Hematopoietic multipotent progenitor cell treated with erythropoietin and hydrocortisone succinate and interleukin-3 and kit ligand, for 6 days (in vitro differentiated cells): Measurements from ENCODE around the gene XYLT1.
A peak's percentile ranks its signal among the peaks of the same experiment; 100 is the strongest.

Source experiments
- DNase-seq: peaks from one replicate; pipeline ENCODE4 v3.0.0-alpha.2; 2015

The XYLT1 gene

DNA sequence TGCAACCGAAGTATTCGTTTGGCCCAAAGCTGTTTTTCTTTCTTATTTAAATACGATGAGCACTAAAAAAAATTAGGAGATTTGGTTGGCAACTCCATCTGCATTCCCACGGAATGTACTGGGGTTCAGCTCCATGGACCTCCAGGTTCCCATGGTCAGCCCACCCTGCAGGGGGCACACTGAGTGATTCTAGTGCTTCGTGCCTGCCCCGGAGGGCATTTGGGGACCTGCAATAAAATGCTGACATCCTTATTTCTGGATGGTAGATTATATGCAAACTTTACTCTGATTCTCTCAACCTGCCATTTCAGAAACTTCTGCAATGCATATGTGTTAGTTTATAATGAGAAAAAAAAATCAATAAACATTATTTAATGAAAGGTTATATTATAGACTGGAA is 339.4 kb downstream of the XYLT1 start:
- peak; percentile 6 for DNase-seq

DNA sequence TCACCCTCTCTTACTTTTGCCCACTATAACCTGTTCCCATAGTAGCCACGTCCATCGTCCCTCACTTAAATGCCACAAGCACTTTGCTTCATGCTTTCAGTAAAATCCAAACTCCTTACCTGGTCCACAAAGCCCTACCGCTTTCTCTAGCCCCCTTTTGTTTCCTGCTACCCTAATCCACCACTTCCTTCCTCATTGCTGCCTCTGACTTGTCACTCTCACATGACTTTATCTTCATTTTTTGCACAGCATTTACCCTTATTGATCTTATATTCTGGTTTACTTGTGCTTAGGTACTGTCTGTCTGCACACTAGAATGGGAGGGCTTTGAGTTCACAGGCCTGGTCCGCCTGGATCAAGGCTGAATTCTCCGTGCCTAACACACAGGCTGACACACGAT is 340.0 kb downstream of the XYLT1 start:
- DNase-seq: no peak

DNA sequence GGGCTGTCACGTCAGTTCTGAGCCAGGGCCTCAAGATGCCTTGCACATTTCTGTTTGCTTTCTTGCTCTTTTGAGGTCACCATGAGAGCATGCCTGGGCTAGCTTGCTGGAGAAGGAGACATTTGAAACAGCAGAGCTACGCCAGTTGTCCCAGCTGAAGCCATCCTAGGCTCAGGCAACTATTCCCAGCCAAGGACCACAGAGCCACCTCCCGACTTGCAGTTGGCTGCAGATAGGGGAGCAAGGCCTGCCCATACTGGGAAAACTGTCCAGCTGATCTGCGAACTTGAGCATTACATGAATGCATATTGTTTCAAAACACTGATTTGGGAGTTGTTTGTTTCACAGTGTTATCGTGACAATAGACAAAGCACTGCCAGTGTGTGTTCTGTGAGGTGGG is 340.8 kb downstream of the XYLT1 start:
- no peak for DNase-seq

DNA sequence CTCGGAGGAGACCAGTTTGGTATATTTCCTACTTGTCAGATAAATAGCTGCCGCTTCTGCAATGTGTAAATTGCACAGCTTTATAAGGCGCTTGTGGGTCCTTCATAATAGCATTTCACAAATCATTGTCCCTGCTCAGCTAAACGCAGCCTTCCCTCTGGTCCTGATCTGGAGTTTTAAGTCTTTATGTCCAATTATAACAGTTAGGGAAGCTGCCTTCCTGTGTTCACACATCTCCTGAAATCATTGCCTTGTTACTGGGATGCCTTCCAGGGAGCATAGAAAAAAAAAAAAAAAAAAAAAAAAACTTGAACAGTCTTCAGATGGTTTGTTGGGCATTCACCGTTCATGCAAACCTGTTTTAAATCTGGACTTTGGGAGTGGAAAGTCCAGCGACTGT is 342.0 kb downstream of the XYLT1 start:
- DNase-seq: no peak

DNA sequence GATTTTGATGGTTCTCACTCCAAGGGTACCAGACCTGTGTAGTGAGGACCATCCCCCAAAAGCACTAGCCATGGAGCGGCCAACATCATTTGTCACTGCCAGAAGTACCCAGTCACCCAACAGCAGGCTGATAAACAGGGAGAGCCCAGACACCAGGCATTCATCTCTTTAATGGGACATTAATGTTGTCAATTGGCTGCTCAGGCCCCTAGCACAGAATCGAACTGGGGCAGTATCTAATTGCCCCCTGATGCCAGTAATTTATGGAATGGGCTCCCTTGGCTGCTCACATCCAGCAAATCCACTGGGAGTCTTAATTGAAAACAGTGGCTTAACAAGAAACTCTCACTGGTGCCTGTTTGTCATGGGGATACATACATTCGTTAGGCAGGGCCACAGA is 344.6 kb downstream of the XYLT1 start:
- no peak for DNase-seq

DNA sequence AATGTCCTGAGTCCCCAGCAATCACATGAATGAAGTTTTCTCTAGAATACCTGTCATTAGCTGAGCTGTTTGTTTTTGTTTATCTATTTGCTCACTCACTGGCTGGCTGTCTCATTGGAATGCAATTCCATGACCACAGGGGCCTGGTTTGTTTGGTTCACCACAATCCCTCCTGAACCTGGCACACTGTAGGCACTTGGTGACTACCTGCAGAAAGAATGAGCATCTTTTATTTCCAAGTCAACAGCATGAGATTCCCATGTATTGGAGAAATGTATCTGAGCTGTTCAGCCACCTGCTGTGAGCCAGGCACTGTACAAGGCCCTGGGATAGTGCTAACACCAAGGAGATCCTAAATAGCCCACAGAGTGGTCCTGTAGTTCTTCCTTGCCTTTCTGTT is 345.1 kb downstream of the XYLT1 start:
- DNase-seq: no peak

DNA sequence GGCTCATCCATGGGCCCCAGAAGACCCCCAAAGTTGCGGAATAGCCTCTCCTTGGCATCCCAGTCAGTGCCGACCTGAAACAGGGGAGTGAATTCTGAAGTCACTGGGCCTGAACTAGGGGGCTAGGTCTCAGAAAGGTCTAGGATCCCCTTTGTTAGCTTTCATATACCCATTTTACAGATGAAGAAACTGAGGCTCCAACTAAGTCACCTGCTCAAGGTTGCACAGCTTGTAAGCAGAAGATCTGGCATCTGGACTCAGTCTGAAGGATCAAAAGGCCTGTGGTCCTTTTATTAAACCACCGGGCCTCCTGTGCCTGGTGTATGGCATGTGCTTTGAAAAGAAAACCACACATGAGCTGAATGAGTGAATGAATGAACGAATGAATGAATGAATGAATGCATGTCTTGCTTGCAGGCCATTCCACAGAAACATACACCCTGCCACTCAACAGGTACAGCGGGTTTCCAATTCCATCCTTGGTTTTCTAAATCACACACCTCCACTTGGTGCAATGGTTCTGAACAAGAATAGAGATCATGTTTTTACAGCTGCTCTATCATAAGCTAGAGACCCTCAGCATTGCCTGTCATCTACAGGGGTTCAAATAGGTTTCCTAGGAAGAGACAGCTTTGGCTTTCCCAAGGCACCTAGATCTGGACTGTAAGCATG is 352.7 kb downstream of the XYLT1 start:
- no peak for DNase-seq

DNA sequence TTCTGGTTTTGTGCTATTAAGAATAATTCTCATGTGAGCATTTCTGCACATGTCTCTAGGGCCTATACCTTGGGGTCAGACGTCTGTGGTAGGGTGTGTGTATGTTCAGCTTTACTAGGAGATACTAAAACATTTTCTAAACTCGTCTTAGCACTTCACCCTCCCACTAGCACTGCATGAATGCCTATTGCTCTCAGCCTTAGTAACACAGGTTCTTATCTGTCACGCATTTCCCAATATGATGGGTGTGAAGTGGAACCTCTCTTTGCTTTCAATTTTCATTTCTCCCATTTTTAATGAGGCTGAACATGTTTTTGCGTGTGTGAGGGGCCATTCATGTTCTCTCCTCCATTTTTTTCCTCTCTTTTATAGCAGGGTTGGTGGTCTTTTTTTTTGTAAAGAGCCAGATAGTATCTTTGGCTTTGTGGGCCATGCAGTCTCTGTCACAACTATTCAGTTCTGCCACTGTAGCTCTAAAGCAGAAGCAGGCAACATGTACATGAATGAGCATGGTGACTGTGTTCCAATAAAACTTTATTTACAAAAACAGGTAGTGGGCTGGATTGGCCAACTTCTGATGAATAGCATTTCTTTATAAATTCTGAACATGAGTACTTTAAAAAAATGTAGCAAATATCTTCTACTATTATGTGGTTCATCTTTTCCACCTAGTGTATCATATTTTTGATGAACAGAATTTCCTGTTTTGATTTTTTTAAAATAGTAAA is 354.0 kb downstream of the XYLT1 start:
- no peak for DNase-seq

DNA sequence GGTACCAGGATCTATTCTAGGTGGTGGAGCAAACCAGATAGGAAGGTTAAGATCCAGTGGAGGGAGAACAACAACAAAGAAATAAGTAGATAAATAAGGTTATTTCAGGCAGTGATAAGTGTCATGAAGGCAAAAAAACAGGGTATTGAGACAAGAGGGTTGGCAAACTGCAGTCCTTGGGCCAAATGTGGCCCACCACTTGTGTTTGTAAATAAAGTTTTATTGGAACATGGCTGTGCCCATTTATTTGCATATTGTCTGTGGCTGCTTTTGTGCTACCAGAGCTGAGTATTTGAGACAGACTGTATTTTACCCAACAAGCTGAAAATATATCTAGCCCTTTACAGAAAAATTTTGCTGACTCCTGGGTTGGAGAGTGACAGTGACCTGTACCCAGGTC is 361.3 kb downstream of the XYLT1 start:
- DNase-seq: no peak

DNA sequence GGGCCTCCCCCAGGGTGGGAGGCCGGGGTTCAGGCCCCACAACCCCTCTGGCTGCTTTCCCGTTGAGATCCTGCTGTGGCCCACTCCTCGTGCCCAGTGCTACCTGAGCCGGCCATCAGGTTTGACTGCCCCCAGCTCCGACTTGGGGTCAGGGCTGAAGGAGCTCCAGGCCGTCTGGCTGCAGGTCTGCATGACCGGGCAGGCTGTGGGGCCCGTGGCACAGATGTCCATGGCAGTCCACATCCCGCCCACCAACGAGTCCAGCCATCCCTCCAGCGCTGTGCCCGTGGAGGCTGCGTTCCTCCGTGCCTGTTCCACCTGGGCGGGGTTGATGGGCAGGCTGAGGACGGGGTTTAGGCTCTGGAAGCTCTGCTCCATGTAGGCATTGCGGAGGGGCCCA is 362.2 kb downstream of the XYLT1 start:
- DNase-seq: no peak

DNA sequence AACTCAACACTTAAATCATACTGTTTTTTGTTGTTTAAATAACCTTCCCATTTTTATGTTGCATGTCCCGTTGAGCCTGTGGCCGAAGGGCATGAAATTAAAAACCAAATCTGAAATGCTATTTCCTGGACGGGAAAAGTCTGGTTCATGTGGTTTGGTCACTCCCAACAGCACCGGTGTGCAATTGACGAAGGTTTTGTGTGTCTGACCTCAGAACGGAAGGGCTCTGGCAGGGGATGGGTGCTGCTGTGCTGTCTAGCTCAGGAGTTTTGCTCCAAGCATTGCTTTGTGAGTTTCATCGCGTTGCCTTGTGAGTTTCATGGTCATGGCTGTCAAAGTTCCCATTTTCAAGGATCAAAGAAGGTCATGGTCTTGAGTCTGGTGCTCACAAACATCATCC is 363.3 kb downstream of the XYLT1 start:
- no peak for DNase-seq

DNA sequence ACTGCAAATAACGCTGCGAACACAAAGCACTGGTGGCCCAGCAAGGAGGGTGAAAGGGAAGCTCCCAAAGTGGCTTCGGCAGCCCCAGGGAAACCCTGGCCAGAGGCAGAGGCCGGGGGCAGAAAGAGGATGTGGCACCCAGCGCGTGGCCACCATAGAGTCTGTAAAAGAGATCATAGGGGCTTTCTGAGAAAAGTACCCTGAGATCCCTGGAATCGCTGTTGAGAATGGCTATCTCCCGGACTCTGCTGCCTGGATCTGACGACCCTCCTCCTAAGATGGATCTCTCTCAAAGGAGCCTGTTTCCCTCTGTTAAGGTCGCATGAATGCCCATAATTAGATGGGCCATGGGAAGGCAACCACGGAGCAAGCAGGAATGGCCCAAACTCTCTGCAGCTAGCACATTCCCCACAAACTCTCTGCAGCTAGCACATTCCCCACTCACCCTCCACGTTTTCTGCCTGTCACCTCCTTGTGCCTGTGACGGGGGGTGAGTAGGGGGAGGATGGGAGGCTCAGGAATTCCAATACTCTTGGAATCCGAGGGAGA is 364.4 kb downstream of the XYLT1 start:
- no peak for DNase-seq

DNA sequence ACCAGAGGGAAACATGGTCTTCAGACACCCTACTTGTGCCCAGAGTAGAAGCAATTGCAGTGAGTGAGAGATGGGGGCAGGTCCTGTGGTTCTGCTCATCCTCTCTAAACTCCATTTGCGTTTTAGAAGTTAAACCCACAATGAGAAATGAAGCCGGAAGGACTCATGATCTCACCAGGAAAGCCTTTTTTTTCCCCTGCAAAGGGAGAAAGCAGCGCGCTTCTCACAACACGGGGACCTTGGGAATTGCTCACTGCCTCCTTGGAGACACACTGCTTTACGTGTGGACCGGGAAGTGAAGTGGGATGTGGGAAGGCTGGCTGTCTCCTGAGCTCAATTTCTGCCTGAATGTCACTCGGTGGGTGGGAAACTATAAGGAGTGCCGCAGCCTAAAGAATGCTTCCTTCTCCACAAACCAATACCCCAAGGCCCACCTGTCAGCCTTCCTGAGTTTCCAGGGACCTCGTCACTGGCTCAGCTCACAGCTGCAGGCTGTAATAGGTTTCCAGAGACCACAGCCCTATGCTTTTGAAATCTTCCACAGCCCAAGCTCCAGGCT is 365.4 kb downstream of the XYLT1 start:
- DNase-seq: no peak

DNA sequence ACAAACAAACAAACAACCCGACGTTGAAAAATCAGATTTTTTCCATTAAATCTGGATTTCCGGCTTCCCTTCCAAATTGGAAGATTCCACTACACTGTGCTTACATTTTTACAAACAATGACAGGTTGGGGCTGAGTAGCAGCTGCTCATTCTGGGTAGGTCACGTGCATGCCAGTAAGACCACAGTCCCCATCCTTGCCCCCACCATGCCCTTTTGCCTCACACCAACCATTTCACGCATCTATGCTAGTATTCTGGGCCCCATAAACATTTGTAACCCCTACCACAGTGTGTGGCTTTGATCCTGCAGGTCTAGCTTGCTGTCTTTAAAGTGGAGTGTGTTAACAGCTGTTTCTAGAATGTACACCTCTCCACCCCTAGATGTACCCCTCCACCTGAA is 366.1 kb downstream of the XYLT1 start:
- no peak for DNase-seq

DNA sequence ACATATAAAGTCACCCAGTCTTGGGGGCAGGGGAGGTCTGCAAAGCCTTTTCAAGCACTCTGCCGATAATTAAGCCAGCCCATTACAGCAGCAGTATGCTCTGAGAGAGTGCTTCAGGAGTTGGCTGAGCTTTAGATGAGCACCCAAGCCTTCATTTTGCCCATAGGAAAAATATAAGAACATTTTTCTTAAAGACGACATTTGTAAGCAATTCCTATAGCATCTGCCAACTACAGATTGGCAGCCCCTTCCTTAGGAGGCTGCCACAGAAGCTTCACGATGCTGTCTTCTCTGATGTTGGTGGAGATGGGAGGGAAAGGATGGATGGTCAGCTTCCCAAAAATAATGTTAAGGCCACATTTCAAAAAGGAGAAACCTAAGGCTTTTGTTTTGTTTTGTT is 367.5 kb downstream of the XYLT1 start:
- DNase-seq: no peak

DNA sequence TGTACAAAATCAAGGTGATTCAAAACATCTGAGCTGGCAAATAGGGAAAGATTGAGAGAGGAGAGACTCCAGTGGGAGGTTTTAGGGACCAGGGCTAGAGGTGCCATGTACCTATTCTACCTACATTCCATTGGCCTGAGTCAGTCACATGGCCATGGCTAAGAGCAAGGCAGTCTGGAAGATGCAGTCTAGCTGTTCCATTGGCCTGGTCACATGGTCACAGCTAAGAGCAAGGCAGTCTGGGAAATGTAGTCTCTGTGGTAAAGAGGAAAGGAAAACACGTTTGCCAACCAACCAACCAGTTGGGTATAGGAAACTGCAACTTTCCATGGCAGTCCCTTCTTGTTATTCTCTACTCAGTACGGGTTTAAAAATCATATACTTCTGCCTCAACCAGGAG is 369.1 kb downstream of the XYLT1 start:
- DNase-seq: peak; percentile 26

DNA sequence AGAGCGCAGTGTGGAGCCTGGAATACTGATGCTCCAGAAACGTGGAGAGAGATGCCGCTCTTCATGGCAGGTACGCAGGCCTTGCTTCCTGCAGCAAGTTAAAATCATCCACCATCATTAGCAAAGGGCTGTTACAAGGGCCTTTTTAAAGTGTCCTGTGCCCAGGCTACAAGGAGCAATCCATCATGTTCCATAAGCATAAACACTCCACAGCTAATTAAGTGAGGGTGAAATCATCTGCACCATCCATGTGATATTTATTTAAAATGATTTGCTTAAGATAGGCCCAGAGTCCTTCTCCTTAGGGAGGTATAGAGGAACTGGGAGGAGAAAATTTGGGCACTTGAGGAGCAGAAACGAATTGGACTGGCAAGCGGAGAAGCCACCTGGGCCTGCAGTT is 372.1 kb downstream of the XYLT1 start:
- DNase-seq: no peak

DNA sequence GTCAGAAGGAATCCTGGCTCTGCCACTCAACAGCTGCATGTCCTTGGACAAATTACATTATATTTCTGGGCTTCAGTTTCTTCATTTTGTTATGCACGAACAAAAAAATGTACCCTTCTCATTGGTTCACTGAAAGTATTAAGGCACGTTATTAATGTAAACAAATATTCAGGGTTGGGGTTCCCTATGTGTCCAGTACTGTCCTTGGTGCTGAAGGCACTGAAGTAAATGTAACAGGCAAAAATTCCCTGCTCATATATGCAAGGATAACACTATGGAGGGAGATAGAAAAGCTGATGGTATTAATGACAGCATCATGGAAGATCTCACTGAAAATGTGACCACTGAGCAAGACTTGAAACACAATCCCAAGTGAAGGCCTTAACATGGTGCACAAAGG is 386.6 kb downstream of the XYLT1 start:
- DNase-seq: peak; percentile 16

DNA sequence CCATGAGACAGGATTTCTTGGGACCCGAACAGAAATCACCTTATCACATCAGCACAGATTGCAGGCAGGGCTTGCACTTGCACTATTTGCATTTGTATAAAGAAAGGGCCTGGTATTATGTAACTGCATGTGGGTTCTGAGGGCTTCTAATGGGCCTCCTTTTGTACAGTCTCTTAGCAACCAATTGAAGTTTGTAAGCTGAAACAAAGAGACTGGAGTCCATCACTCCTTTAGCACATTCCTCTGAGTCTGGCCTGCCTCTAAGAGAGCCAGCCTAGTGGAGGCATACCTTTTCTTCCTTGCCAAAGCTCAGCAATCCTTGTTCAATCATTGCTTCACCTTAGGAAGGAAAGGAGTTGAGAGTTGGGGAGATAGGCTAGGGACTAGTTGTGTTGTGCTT is 387.1 kb downstream of the XYLT1 start:
- no peak for DNase-seq

DNA sequence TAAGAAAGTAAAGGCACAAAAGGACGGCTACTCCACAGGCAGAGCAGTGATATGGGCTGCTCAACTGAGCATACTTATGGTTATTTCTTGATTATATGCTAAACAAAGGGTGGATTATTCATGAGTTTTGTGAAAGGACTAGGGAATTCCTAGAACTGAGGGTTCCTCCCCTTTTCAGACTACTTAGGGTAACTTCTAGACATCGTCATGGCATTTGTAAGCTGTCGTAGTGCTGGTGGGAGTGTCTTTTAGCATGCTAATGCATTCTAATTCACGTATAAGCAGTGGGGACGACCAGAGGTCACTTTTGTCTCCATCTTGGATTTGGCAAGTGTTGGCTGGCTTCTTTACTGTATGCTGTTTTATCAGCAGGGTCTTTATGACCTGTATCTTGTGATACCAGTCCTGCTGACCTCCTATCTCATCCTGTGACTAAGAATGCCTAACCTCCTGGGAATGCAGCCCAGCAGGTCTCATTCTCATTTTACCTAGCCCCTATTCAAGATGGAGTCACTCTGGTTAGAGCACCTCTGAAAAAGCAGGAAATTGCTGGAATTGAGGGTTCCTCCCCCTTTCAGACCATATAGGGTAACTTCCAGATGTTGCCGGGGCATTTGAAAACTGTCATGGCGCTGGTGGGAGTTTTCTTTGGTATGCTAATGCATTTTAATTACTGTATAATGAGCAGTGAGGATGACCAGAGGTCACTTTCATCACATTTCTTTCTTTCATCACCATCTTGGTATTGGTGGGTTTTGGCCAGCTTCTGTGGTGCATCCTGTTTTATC is 388.5 kb downstream of the XYLT1 start:
- DNase-seq: no peak

DNA sequence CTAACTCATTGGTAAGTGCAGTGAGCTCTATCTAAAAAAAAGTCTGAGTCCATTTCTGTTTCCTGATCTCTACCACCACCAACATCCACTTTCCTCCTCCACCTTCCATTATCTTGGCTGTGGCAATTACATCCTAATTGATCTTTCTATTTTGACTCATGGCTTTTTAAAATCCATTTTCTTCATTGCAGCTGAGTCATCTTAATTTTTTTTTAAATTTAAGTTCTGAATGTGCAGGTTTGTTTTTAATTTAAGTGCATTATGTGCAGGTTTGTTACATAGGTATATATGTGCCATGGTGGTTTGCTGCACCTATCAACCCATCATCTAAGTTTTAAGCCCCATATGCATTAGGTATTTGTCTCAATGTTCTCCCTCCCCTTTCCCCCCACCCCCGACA is 390.7 kb downstream of the XYLT1 start:
- DNase-seq: no peak

DNA sequence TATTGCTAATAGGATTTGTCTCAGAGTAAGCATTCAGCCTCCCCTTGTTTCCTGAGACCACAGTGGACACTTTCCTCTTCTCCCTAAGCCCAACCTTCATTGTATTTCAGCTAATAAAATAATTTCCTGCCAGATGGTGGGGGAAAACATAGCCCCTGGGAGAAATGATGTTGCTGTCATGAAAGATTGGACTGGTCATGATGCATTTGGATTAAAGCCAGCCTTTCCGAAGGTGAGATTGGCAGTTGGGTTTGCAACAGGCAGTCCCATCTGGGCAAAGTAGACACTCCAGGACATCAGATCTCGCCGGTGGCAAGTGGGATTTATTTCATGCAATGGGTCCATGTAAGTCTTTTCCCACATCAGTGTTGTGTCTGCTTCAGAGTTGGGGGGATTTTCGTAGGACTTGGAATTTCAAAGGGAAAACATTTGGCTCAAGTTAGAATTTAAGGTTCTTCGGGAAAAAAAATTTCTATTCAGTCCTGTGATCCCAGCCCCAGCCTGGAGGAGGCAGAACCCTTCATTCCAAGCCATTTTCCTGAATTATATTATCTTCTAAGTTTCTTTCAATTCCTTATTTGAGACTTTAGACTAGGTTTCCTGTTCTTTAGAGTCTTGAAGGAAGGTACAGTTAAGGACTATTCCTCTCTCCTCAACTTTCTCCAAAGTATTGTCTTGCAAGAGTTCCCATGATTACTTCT is 391.7 kb downstream of the XYLT1 start:
- no peak for DNase-seq
